A549 (cell line): Measurements from ENCODE around the gene JAKMIP1. TPM values are rescaled to one million over a fixed set of nuclear protein-coding genes. Genes with fewer than 3 reads are reported as not detected.

Experiments used
- ATAC-seq, 2 experiments: fragments of 200-7000 bp in 1 of 2; fragments of >200 bp in 1 of 2; cut with Nextera tagmentation in 1 of 2; cut with Tn5 transposase in 1 of 2; 3 replicates each; pipeline versions ENCODE4 v1.8.0 to v1.9.1; 2018 to 2020; ENCODE audit warnings: mild to moderate bottlenecking in 1 of 2, moderate library complexity in 1 of 2
- CTCF ChIA-PET: fragments of 300-600 bp; sonication (Branson Sonifier 250); formaldehyde crosslinking; extraction: SDS; loops from one replicate; lab custom pipeline; 2021; ENCODE audit warnings: antibody characterized with exemption, inconsistent platforms; lab: Yijun Ruan, JAX
- POLR2A ChIA-PET: fragments of 350-600 bp; formaldehyde crosslinking; extraction: SDS; loops from one replicate; lab custom pipeline; 2021; ENCODE audit warnings: antibody characterized with exemption, inconsistent platforms; lab: Yijun Ruan, JAX
- DNase-seq, 2 experiments: peaks; one replicate each; pipeline versions ENCODE4 v3.0.0 to v3.0.0-alpha.2; 2011 to 2016; ENCODE audit warnings: low read depth in 1 of 2, low spot score in 1 of 2
- FAIRE-seq: peaks from 2 replicates; lab custom pipeline; 2011; peaks lifted over from hg19 to GRCh38; lab: Jason Lieb, UNC
- H3K27ac ChIP-seq, 2 experiments: fragments of >200 bp; sonication (Bioruptor Twin); formaldehyde crosslinking; 3 replicates each; pipeline ENCODE4 v1.5.1; 2016 to 2017
- H3K4me1 ChIP-seq: fragments of >200 bp; sonication (Bioruptor Twin); formaldehyde crosslinking; 3 replicates; pipeline ENCODE4 v1.6.1; 2016
- H3K4me2 ChIP-seq: fragments of >200 bp; sonication (Bioruptor Twin); formaldehyde crosslinking; 3 replicates; pipeline ENCODE4 v1.6.1; 2016
- H3K4me3 ChIP-seq: fragments of >200 bp; sonication (Bioruptor Twin); formaldehyde crosslinking; 3 replicates; pipeline ENCODE4 v1.5.1; 2016
- H3K9me3 ChIP-seq: fragments of >200 bp; sonication (Bioruptor Twin); formaldehyde crosslinking; 3 replicates; pipeline ENCODE4 v1.6.1; 2016
- ATOH8 ChIP-seq: fragments of 250-450 bp; sonication (Bioruptor Pico); IDR thresholded peaks from 2 replicates; pipeline ENCODE4 v1.5.0; 2020; ENCODE audit warnings: low read depth, mild to moderate bottlenecking, moderate library complexity
- CBX8 ChIP-seq: fragments of 200-600 bp; sonication (generic); IDR thresholded peaks from 2 replicates; pipeline ENCODE4 v1.6.1; 2016
- CHD2 ChIP-seq: fragments of 150-350 bp; IDR thresholded peaks from 2 replicates; pipeline ENCODE4 v1.6.1; 2014; ENCODE audit warnings: low read length; ENCODE audit not compliant: partially characterized antibody
- CHD4 ChIP-seq: fragments of 200-600 bp; sonication (generic); IDR thresholded peaks from 2 replicates; pipeline ENCODE4 v1.6.1; 2016; ENCODE audit warnings: antibody characterized with exemption, mild to moderate bottlenecking, borderline replicate concordance
- EP300 ChIP-seq, 2 experiments: fragments of >200 bp; sonication (Bioruptor Twin); formaldehyde crosslinking; IDR thresholded peaks; 2 replicates in 1 of 2; 3 replicates in 1 of 2; pipeline ENCODE4 v1.6.1; 2016 to 2017
- FOSL2 ChIP-seq, 2 experiments: fragments of 450-650 bp in 1 of 2; fragments of >200 bp in 1 of 2; sonication (Bioruptor Twin) in 1 of 2; formaldehyde crosslinking; IDR thresholded peaks; 2 replicates each; pipeline versions ENCODE4 v1.5.0 to v1.6.1; 2016 to 2020; ENCODE audit warnings: mild to moderate bottlenecking in 1 of 2, moderate library complexity in 1 of 2
- FOXS1 ChIP-seq: fragments of 250-450 bp; sonication (Bioruptor Pico); IDR thresholded peaks from 2 replicates; pipeline ENCODE4 v1.5.0; 2020; ENCODE audit warnings: mild to moderate bottlenecking, moderate library complexity
- GATA3 ChIP-seq: IDR thresholded peaks from 2 replicates; pipeline ENCODE4 v1.6.1; 2012; ENCODE audit warnings: borderline replicate concordance
- HDAC2 ChIP-seq: fragments of 200-600 bp; sonication (generic); IDR thresholded peaks from 2 replicates; pipeline ENCODE4 v1.6.1; 2016
- HOXA7 ChIP-seq: fragments of 250-450 bp; sonication (Bioruptor Pico); IDR thresholded peaks from 2 replicates; pipeline ENCODE4 v1.5.0; 2020; ENCODE audit warnings: mild to moderate bottlenecking, moderate library complexity
- HOXB13 ChIP-seq: fragments of 250-450 bp; sonication (Bioruptor Pico); IDR thresholded peaks from 2 replicates; pipeline ENCODE4 v1.5.0; 2020; ENCODE audit warnings: low read depth, mild to moderate bottlenecking, moderate library complexity
- JUNB ChIP-seq: fragments of >200 bp; sonication (Bioruptor Twin); formaldehyde crosslinking; IDR thresholded peaks from 2 replicates; pipeline ENCODE4 v1.6.1; 2016
- KDM1A ChIP-seq: fragments of 200-600 bp; sonication (generic); IDR thresholded peaks from 2 replicates; pipeline ENCODE4 v1.6.1; 2016; ENCODE audit warnings: low read depth, mild to moderate bottlenecking
- MAZ ChIP-seq: fragments of 150-350 bp; IDR thresholded peaks from 2 replicates; pipeline ENCODE4 v1.6.1; 2014; ENCODE audit warnings: antibody characterized with exemption, low read depth, low read length, borderline replicate concordance
- NFE2L2 ChIP-seq: fragments of 150-350 bp; conservative IDR thresholded peaks from 2 replicates; pipeline ENCODE4 v1.6.1; 2014; ENCODE audit warnings: low read length
- PBX3 ChIP-seq: IDR thresholded peaks from 2 replicates; pipeline ENCODE4 v1.6.1; 2012
- PHF8 ChIP-seq: fragments of 200-600 bp; sonication (generic); IDR thresholded peaks from 2 replicates; pipeline ENCODE4 v1.6.1; 2016; ENCODE audit warnings: low read depth, mild to moderate bottlenecking, antibody characterized with exemption, moderate library complexity, borderline replicate concordance
- RAD21 ChIP-seq, 2 experiments: fragments of >200 bp in 1 of 2; sonication (Bioruptor Twin) in 1 of 2; formaldehyde crosslinking in 1 of 2; IDR thresholded peaks in 1 of 2; conservative IDR thresholded peaks in 1 of 2; 2 replicates in 1 of 2; 3 replicates in 1 of 2; pipeline ENCODE4 v1.6.1; 2012 to 2018; ENCODE audit warnings: inconsistent platforms in 1 of 2
- RARB ChIP-seq: fragments of 250-450 bp; sonication (Bioruptor Pico); IDR thresholded peaks from 2 replicates; pipeline ENCODE4 v1.8.0; 2021; ENCODE audit warnings: mild to moderate bottlenecking, moderate library complexity
- SMC3 ChIP-seq: fragments of >200 bp; sonication (Bioruptor Twin); formaldehyde crosslinking; IDR thresholded peaks from 3 replicates; pipeline ENCODE4 v1.6.1; 2018; ENCODE audit warnings: inconsistent platforms
- SREBF2 ChIP-seq: fragments of 450-650 bp; IDR thresholded peaks from 2 replicates; pipeline ENCODE4 v1.6.1; 2014; ENCODE audit warnings: mild to moderate bottlenecking, moderate library complexity
- USF2 ChIP-seq: fragments of 450-650 bp; IDR thresholded peaks from 2 replicates; pipeline ENCODE4 v1.6.1; 2014; ENCODE audit warnings: antibody characterized with exemption
- ZFP36 ChIP-seq: fragments of 450-650 bp; IDR thresholded peaks from 2 replicates; pipeline ENCODE4 v1.6.1; 2014; ENCODE audit warnings: borderline replicate concordance; ENCODE audit not compliant: partially characterized antibody
- ZNF302 ChIP-seq: fragments of 250-450 bp; sonication (Bioruptor Pico); IDR thresholded peaks from 2 replicates; pipeline ENCODE4 v1.9.0; 2021; ENCODE audit warnings: inconsistent platforms, mild to moderate bottlenecking, moderate library complexity
- ZSCAN20 ChIP-seq: fragments of 250-450 bp; sonication (Bioruptor Pico); IDR thresholded peaks from 2 replicates; pipeline ENCODE4 v1.8.0; 2022; ENCODE audit warnings: mild to moderate bottlenecking, moderate library complexity
- WGBS: methylation state at CpG from one replicate; pipeline ENCODE4 v1.1.6; 2017; ENCODE audit errors: missing lambda C conversion rate; 5-methylcytosine and 5-hydroxymethylcytosine counted together
- polyA plus RNA-seq, 4 experiments: library from polyadenylated mRNA; depleted of rRNA in 3 of 4; stranded (reverse); fragments of >200 nt; fragmentation: RNase III in 1 of 4; extraction: RNeasy Plus Mini Kit Qiagen cat#74134 plus additional on column Dnase treatment in 1 of 4; gene quantifications; 2 replicates in 3 of 4; 3 replicates in 1 of 4; pipeline ENCODE4 v1.2.3, GENCODE V29; 2011 to 2017
- TF ChIP-seq, protein P1 (sequence below): fragments of 250-450 bp; sonication (Bioruptor Pico); IDR thresholded peaks from 2 replicates; pipeline ENCODE4 v1.5.0; 2021; ENCODE audit warnings: mild to moderate bottlenecking, moderate library complexity, borderline replicate concordance

Gene JAKMIP1
- polyA plus RNA-seq, 2 of the 4 experiments (the other 2 are of a cell fraction) = not detected

DNA sequence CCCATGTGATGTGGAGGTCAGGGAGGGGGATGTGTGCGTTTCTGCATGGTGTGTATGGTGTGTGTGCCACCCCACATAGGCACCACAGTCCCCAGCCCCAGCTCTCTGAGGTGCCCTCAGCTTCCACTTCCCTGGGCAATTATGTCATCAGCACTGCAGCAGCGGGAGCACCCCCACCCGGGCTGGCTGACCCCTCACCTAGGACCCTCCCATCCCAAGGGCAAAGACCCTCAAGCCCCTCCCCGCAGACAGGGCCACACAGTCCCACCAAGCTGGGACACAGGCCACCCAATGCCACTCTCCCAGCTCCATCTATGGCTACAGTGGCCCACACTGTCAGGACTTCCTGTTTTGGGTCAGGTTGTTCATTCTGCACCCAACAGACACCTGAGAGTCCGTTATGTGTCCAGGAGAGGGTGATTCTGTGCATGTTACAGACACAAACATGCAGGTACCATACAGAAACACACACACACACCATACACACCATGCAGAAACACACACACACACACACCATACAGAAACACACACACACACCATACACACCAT is 75.2 kb downstream of the JAKMIP1 start (continued):
- TF ChIP-seq USF2 (no peak), PBX3 (no peak), PHF8 (no peak), EP300 (IDR thresholded peaks at IDR 0.05) (no peak), ZNF302 (CRISPR knock-in tag) (no peak), GATA3 (no peak), CBX8 (no peak)

DNA sequence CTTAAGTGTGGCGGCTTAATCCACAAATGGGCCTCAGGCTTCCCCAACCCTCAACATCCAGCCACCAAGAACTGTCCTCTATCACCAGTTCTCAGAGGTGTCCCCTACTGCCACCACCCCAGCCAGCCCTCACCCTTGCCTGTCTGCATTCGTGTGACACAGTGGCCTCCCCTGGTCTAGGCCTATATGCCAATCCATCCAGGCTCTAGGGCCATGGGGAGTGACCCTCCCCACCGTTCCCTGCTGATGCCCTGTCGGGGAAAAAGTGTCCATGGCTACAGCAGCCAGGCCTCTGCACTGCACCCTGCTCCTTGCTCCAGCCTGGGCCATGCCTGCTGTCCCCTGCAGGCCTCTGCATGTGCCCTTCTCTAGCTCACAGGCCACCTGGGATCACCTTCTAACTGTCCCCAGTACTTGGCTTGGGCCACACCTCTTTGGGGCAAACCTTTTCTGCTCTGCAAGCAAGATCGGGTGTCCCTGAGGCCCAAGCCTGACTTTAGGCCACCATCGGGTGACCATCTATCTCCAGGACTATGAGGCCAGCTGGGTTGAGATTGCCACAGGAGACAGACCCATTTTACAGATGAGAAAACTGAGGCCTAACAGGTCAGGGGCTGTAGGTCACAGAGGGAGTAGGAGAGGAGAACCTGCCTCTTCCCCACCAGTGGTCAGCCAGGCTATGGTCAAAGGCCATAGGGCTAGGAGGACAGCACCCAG is 75.8 kb downstream of the JAKMIP1 start:
- no peaks in the 10 kb centered on the region for H3K9me3 ChIP-seq
- no peak overlapping the region for H3K4me2 ChIP-seq
- TF ChIP-seq HOXA7 (CRISPR knock-in tag) (no peak), KDM1A (no peak), GATA3 (no peak), NFE2L2 (no peak), PHF8 (no peak), ATOH8 (CRISPR knock-in tag) (no peak), RARB (CRISPR knock-in tag) (no peak), ZSCAN20 (CRISPR knock-in tag) (no peak), MAZ (no peak), SMC3 (no peak), FOXS1 (CRISPR knock-in tag) (no peak), HOXB13 (CRISPR knock-in tag) (no peak), HDAC2 (no peak), ZFP36 (no peak)
- TF ChIP-seq, protein P1, sequence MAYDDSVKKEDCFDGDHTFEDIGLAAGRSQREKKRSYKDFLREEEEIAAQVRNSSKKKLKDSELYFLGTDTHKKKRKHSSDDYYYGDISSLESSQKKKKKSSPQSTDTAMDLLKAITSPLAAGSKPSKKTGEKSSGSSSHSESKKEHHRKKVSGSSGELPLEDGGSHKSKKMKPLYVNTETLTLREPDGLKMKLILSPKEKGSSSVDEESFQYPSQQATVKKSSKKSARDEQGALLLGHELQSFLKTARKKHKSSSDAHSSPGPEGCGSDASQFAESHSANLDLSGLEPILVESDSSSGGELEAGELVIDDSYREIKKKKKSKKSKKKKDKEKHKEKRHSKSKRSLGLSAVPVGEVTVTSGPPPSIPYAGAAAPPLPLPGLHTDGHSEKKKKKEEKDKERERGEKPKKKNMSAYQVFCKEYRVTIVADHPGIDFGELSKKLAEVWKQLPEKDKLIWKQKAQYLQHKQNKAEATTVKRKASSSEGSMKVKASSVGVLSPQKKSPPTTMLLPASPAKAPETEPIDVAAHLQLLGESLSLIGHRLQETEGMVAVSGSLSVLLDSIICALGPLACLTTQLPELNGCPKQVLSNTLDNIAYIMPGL = no peak
- FAIRE-seq = no peak
- no peak for ATAC-seq
- no peaks in the 10 kb centered on the region for H3K4me1 ChIP-seq
- no peak for DNase-seq
- no peak overlapping the region for H3K4me3 ChIP-seq
- ChIA-PET CTCF (interaction anchor here (1.0 kb wide), 1 partner anchor 46 kb away, joined by 4 read pairs; no protein-coding TSS in a partner anchor), POLR2A (no interaction called here)
- WGBS = 53% methylated on average over 4 of the region's 6 CpGs
- no peak overlapping the region for H3K27ac ChIP-seq

DNA sequence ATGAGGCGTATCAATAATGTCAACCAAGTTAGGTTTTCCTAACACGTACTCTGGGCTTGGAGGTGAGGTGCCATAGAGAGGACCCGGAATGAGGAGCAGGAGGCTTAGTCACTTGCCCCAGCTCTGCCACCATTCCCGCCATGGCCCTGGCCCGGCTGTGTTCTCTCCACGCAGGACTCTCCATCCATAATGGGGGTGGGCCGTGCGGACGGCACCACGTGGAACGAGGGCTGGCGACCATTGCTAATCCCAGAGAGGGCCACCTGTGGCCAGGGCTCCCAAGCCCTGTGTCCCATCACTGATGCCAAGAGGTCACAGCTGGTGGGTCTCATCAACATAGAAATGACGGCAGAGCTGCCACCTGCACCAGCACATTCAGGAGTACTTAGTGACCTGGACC is 76.4 kb downstream of the JAKMIP1 start:
- ATAC-seq (no peak; a peak in 1 of 6 replicates), FAIRE-seq (no peak), DNase-seq (no peak)
- no peak overlapping the region for H3K4me3 ChIP-seq
- no peaks in the 10 kb centered on the region for H3K9me3 ChIP-seq
- TF ChIP-seq SREBF2 (no peak), USF2 (no peak), RAD21 (conservative IDR thresholded peaks at IDR 0.05 in 1 of 2, IDR thresholded peaks at IDR 0.05 in 1 of 2) (no peak), NFE2L2 (no peak), PBX3 (no peak), CHD4 (no peak), HOXA7 (CRISPR knock-in tag) (no peak), ZNF302 (CRISPR knock-in tag) (no peak), JUNB (no peak), CHD2 (no peak), HOXB13 (CRISPR knock-in tag) (no peak), FOSL2 (IDR thresholded peaks at IDR 0.05) (no peak), FOSL2 (CRISPR knock-in tag; IDR thresholded peaks at IDR 0.05) (no peak), HDAC2 (no peak), KDM1A (no peak), GATA3 (no peak), EP300 (IDR thresholded peaks at IDR 0.05) (no peak), SMC3 (no peak)
- H3K4me2 ChIP-seq = no peak overlapping the region
- ChIA-PET CTCF (interaction anchor here (1.0 kb wide), 1 partner anchor 46 kb away, joined by 4 read pairs; no protein-coding TSS in a partner anchor), POLR2A (no interaction called here)
- no peaks in the 10 kb centered on the region for H3K4me1 ChIP-seq
- no peak overlapping the region for H3K27ac ChIP-seq
- WGBS = 97% methylated on average over 10 of the region's 13 CpGs
